Liver (tissue), 3 donors: ENCODE results near the gene CCDC187.

ENCODE experiments used
- CTCF ChIP-seq: fragments of 150-350 bp; IDR thresholded peaks from 2 replicates; pipeline ENCODE4 v1.5.1; 2017; ENCODE audit warnings: improper control_type of control experiment, low read depth, low read length; ENCODE audit not compliant: missing input control
- EGR1 ChIP-seq, 2 donors: IDR thresholded peaks; 2 replicates each; pipeline ENCODE4 v1.6.1; 2016 to 2018; ENCODE audit warnings: antibody characterized with exemption in 2 of 2, low read depth in 2 of 2
- JUND ChIP-seq, 2 donors: IDR thresholded peaks; 2 replicates each; pipeline ENCODE4 v1.6.1; 2016; ENCODE audit warnings: antibody characterized with exemption in 2 of 2
- RAD21 ChIP-seq, 2 donors: IDR thresholded peaks; 2 replicates each; pipeline ENCODE4 v1.6.1; 2016; ENCODE audit warnings: antibody characterized with exemption in 2 of 2, mild to moderate bottlenecking in 2 of 2
- YY1 ChIP-seq: IDR thresholded peaks from 2 replicates; pipeline ENCODE4 v1.6.1; 2016; ENCODE audit warnings: antibody characterized with exemption, mild to moderate bottlenecking
- donor health status: healthy.
- donor health status: healthy.

GRCh38 chr9:136264441-136265405 lies 39.2 kb downstream of the CCDC187 start:
- no peak for TF ChIP-seq CTCF
- TF ChIP-seq EGR1 (IDR thresholded peaks at IDR 0.05; ENCODE audit: low read depth in 2 of 2): no peak
- TF ChIP-seq RAD21 (IDR thresholded peaks at IDR 0.05): no peak
- TF ChIP-seq YY1: no peak
- TF ChIP-seq JUND (IDR thresholded peaks at IDR 0.05): no peak
